Progenitor cell of endocrine pancreas (in vitro differentiated cells): ENCODE results near the gene TRMO. TPM values are rescaled to one million over a fixed set of nuclear protein-coding genes. Genes with fewer than 3 reads are reported as not detected.
A peak's percentile ranks its signal among the peaks of the same experiment; 100 is the strongest.

Experiments
- DNase-seq: peaks from one replicate; pipeline ENCODE4 v3.0.0; 2021; ENCODE audit warnings: low spot score; ENCODE audit not compliant: unreplicated experiment
- H3K27ac Mint-ChIP-seq: 2 replicates; pipeline ENCODE4 v1.8.0; 2021; ENCODE audit warnings: mild to moderate bottlenecking, moderate library complexity, mixed read lengths
- H3K27me3 Mint-ChIP-seq: 2 replicates; pipeline ENCODE4 v1.8.0; 2021; ENCODE audit warnings: mixed read lengths
- H3K36me3 Mint-ChIP-seq: 2 replicates; pipeline ENCODE4 v1.8.0; 2022; ENCODE audit warnings: mixed read lengths; ENCODE audit not compliant: insufficient read depth
- H3K4me1 Mint-ChIP-seq: 2 replicates; pipeline ENCODE4 v1.8.0; 2021; ENCODE audit warnings: low read depth, mixed read lengths
- H3K4me3 Mint-ChIP-seq: 2 replicates; pipeline ENCODE4 v1.8.0; 2021; ENCODE audit warnings: low read depth, mild to moderate bottlenecking, moderate library complexity, mixed read lengths
- H3K9me3 Mint-ChIP-seq: 2 replicates; pipeline ENCODE4 v1.8.0; 2021; ENCODE audit warnings: low read depth, mixed read lengths
- total RNA-seq: library from RNA; stranded (reverse); gene quantifications from 2 replicates; pipeline ENCODE4 v1.2.1, GENCODE V29; 2021
- TF ChIP-seq, protein P1 (sequence below): fragments of 200-600 bp; sonication (generic); IDR thresholded peaks from one replicate; pipeline ENCODE4 v1.5.0; 2021; ENCODE audit warnings: antibody characterized with exemption, mild to moderate bottlenecking; ENCODE audit not compliant: unreplicated experiment

TRMO gene
- total RNA-seq, 1 donor from 2014 or later = 14.2 TPM

DNA sequence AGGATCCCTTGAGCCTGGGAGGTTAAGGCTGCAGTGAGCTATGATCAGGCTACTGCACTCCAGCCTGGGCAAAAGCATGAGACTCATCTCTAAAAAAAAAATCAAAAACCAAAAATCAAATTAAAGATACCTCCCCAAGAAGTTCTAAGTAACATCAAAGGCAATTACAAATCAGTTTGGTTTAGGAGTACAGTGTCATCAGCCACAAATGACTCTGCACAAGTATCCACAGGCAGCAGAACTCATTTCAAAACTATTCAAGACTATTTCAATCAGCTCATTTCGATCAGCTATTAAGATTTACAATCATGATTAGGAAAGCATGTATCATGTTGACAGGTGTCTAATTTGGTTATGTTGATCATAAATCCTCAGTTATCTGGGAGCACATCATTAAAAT, 19.1 kb downstream of the TRMO start:
- H3K4me3 Mint-ChIP-seq = no peak overlapping the region
- H3K27me3 Mint-ChIP-seq = no peaks in the 10 kb centered on the region
- no peak for DNase-seq
- TF ChIP-seq, protein P1, sequence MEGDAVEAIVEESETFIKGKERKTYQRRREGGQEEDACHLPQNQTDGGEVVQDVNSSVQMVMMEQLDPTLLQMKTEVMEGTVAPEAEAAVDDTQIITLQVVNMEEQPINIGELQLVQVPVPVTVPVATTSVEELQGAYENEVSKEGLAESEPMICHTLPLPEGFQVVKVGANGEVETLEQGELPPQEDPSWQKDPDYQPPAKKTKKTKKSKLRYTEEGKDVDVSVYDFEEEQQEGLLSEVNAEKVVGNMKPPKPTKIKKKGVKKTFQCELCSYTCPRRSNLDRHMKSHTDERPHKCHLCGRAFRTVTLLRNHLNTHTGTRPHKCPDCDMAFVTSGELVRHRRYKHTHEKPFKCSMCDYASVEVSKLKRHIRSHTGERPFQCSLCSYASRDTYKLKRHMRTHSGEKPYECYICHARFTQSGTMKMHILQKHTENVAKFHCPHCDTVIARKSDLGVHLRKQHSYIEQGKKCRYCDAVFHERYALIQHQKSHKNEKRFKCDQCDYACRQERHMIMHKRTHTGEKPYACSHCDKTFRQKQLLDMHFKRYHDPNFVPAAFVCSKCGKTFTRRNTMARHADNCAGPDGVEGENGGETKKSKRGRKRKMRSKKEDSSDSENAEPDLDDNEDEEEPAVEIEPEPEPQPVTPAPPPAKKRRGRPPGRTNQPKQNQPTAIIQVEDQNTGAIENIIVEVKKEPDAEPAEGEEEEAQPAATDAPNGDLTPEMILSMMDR = no peak
- H3K36me3 Mint-ChIP-seq = peaks cover 8% of the 10 kb centered on the region
- H3K9me3 Mint-ChIP-seq = no peaks in the 10 kb centered on the region
- H3K4me1 Mint-ChIP-seq = no peaks in the 10 kb centered on the region
- H3K27ac Mint-ChIP-seq = no peak overlapping the region

DNA sequence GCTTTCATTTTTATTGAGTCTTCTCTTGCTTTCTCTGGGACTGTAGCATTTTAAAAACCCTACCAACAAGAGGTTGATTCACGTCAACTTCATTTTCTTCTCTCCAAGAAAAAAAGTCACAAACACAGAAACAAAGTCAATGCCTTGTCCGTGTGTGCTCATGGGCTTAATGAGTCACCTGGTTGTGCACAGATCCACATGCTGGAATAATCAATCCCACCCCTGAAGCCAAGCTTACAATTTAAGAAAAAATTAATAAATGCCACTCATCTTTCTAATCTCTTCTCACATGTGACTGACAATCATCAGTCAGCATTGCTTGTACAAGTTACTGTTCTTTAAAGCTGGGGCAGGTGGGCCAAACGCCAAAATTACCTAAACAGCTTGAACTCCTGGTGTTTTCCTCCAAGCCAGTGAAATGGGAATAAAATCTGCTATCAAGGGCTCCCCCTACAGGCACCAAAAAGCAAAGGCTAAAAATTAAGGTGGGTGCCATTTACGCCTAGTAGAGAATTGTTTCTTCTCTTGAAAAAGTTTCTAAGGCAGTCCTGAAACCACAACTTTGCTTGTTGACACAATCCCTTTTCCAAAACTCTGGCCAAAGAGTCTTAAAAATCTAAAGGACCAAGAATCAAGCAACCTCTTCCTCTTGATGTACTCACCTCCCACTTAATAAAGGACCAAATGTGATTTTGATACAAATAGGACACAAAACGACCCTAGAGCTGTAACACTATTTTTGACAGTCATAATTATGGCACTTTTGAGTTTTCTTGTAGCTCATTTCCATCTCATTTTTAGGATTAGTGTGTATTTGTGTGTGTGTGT, 21.3 kb downstream of the TRMO start:
- Mint-ChIP-seq H3K4me1 (no peaks in the 10 kb centered on the region), H3K4me3 (no peak overlapping the region), H3K9me3 (no peaks in the 10 kb centered on the region), H3K27me3 (no peaks in the 10 kb centered on the region), H3K36me3 (peaks cover 5% of the 10 kb centered on the region), H3K27ac (no peak overlapping the region)
- TF ChIP-seq, protein P1 = peak; percentile 79
- DNase-seq = no peak

DNA sequence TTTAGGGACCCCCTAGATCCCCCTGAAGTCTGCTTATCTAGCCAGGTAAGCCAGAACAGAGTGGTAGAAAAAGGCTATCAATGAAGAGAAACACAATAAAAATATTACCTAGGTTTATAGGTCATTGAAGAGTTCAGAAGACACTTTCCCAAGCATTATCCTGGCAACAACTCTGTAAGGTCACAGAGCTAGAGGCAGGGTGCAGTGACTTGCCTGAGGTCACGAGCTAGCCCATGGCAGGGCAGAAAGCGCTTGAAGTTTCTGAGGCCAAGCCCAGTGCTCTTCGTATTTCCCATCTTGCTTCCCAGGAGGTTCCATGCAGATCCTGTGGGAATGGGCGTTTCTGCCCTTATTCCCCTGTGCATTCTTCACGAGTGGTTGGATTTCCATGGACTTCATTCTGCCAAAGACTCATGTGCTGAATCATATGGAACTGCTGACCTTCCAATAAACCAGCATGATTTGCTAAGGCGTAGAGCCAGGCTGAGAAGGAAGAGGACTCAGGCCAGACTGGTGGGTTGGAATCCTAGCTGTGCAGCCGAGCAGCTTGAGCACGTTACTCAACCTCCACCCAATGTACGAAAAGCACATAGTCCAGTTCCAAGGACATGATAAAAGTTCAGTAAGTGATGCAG, 22.1 kb downstream of the TRMO start:
- Mint-ChIP-seq H3K9me3 (no peaks in the 10 kb centered on the region), H3K27ac (no peak overlapping the region), H3K4me3 (no peak overlapping the region), H3K4me1 (no peaks in the 10 kb centered on the region), H3K36me3 (peaks cover 8% of the 10 kb centered on the region), H3K27me3 (no peaks in the 10 kb centered on the region)
- no peak for DNase-seq
- TF ChIP-seq, protein P1 = no peak

DNA sequence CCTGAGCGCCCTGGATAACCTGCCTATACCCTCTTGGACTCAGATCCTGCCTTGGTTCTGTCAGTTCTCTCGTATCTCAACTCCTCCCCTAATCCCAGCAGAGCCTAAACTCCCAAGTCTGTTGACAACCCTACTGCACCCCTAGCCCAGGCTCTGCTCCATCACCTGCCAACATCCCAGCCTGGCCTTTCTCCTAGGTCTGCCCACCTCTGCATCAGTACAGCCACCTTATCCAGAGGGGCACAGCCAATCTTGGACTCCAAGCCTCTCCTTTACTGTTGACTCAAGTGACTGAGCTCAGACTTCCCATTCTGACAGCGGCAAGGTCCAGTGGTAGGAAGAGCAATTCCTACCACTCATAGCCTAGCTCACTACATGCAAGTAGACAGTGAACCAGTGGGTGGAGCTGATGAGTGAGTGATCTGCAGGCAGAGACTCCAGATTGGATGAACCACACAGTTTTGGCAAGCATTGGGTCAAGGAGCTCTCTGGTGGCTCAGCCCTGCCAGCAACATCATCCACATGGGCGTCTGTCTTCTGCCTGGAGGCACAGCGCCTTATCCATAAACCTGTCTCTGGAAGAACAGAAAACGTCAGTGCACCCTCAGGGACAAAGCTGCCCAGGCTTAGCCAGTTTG, 26.5 kb downstream of the TRMO start:
- H3K4me1 Mint-ChIP-seq = no peaks in the 10 kb centered on the region
- H3K27ac Mint-ChIP-seq = no peak overlapping the region
- peaks cover 14% of the 10 kb centered on the region for H3K27me3 Mint-ChIP-seq
- peaks cover 4% of the 10 kb centered on the region for H3K9me3 Mint-ChIP-seq
- DNase-seq = no peak
- H3K36me3 Mint-ChIP-seq = peaks cover 4% of the 10 kb centered on the region
- TF ChIP-seq, protein P1 = no peak
- H3K4me3 Mint-ChIP-seq = no peak overlapping the region

DNA sequence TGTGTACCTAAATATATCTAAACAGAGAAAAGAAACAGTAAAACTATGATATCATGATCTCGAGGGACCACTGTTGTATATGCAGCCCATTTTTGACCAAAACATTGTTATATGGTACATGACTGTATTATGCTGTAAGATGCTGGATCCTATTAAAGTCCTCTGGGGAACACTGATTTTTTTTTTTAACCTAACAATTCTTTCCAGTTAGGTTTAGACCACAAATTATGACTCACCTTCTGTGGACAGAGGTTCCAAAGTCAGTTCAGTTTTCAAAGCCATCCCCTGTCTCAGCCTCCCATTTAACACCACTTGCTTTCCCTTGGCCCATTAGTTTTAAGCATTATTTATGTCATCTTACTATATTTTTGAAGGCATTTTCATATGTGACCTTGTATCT, 27.1 kb downstream of the TRMO start:
- H3K9me3 Mint-ChIP-seq = peaks cover 4% of the 10 kb centered on the region
- no peak for DNase-seq
- H3K27me3 Mint-ChIP-seq = peaks cover 14% of the 10 kb centered on the region
- no peak overlapping the region for H3K4me3 Mint-ChIP-seq
- TF ChIP-seq, protein P1 = no peak
- H3K4me1 Mint-ChIP-seq = no peaks in the 10 kb centered on the region
- H3K27ac Mint-ChIP-seq = no peak overlapping the region
- peaks cover 4% of the 10 kb centered on the region for H3K36me3 Mint-ChIP-seq
